Spleen (tissue), 11 donors: ENCODE measurements around the gene PPP1R3C. TPM values are rescaled to one million over a fixed set of nuclear protein-coding genes. Genes with fewer than 3 reads are reported as not detected.

Experiments
- DNase-seq: peaks from one replicate; pipeline ENCODE4 v3.0.0-alpha.2; 2020
- H3K27ac ChIP-seq, 8 donors: fragments of 200-600 bp; sonication (generic) in 7 of 8; 1 replicate in 4 of 8; 2 replicates in 4 of 8; pipeline versions ENCODE4 v1.5.0 to v1.8.0; 2016 to 2021; ENCODE audit warnings: inconsistent platforms in 4 of 8, mild to moderate bottlenecking in 4 of 8, moderate library complexity in 1 of 8
- H3K27me3 ChIP-seq, 7 donors: fragments of 200-600 bp; sonication (generic) in 6 of 7; replicated peaks in 1 of 7; 1 replicate in 4 of 7; 2 replicates in 3 of 7; pipeline versions ENCODE4 v1.5.0 to v1.8.0; 2016 to 2021; ENCODE audit warnings: inconsistent platforms in 3 of 7, mild to moderate bottlenecking in 1 of 7
- H3K36me3 ChIP-seq, 6 donors: fragments of 200-600 bp; sonication (generic) in 5 of 6; 1 replicate in 4 of 6; 2 replicates in 2 of 6; pipeline versions ENCODE4 v1.5.0 to v1.8.0; 2016 to 2021; ENCODE audit warnings: inconsistent platforms in 2 of 6
- H3K4me1 ChIP-seq, 6 donors: fragments of 200-600 bp; sonication (generic) in 5 of 6; 1 replicate in 3 of 6; 2 replicates in 3 of 6; pipeline versions ENCODE4 v1.5.0 to v1.8.0; 2016 to 2021; ENCODE audit warnings: inconsistent platforms in 3 of 6
- H3K4me3 ChIP-seq, 8 donors: fragments of 200-600 bp; sonication (generic) in 7 of 8; 1 replicate in 4 of 8; 2 replicates in 4 of 8; pipeline versions ENCODE4 v1.5.0 to v1.8.0; 2016 to 2021; ENCODE audit warnings: inconsistent platforms in 4 of 8, mild to moderate bottlenecking in 4 of 8, moderate library complexity in 2 of 8
- H3K9me3 ChIP-seq, 8 donors: fragments of 200-600 bp; sonication (generic) in 7 of 8; 1 replicate in 4 of 8; 2 replicates in 4 of 8; pipeline versions ENCODE4 v1.5.0 to v1.8.0; 2016 to 2021; ENCODE audit warnings: inconsistent platforms in 4 of 8
- CTCF ChIP-seq, 11 experiments: fragments of 200-600 bp in 7 of 11; fragments of 450-650 bp in 4 of 11; sonication (generic) in 4 of 11; IDR thresholded peaks in 8 of 11; conservative IDR thresholded peaks in 3 of 11; 1 replicate in 7 of 11; 2 replicates in 4 of 11; pipeline versions ENCODE4 v1.4.0 to v1.8.0; 2016 to 2021; ENCODE audit warnings: antibody characterized with exemption in 11 of 11, inconsistent platforms in 4 of 11, mild to moderate bottlenecking in 1 of 11
- POLR2A ChIP-seq, 3 donors: fragments of 450-650 bp; IDR thresholded peaks; one replicate each; pipeline ENCODE4 v1.5.1; 2017; ENCODE audit warnings: antibody characterized with exemption in 3 of 3, mild to moderate bottlenecking in 1 of 3
- POLR2AphosphoS5 ChIP-seq, 3 donors: sonication (generic); formaldehyde crosslinking; IDR thresholded peaks; one replicate each; pipeline ENCODE4 v1.5.1; 2017; ENCODE audit warnings: antibody characterized with exemption in 3 of 3
- WGBS, 5 donors: extraction: QIAGEN DNeasy Blood & Tissue Kit in 3 of 5; methylation state at CpG; one replicate each; pipeline versions ENCODE4 v1.1.5 to v1.1.7; 2013 to 2018; 5-methylcytosine and 5-hydroxymethylcytosine counted together
- intact Hi-C: fragments of 100-400 bp; cut with DNase I; formaldehyde crosslinking; loops from one replicate; pipeline ENCODE4 v1.15.0; 2023; ENCODE audit warnings: low total_unique reads
- polyA plus RNA-seq, 3 donors: library from polyadenylated mRNA; stranded (reverse); fragments of 200-250 nt; gene quantifications; one replicate each; pipeline ENCODE4 v1.2.1, GENCODE V29; 2013
- total RNA-seq, 7 donors: library from RNA; depleted of rRNA in 3 of 7; stranded (reverse); fragments of >200 nt in 3 of 7; fragmentation: NEBNext Ultra II Directional in 4 of 7; extraction: Animal tissue kit (Norgen Biotek cat#: 25700) in 4 of 7; gene quantifications; one replicate each; pipeline versions ENCODE4 v1.1.0 to v1.2.1, GENCODE V29; 2016 to 2021
- donor health status: healthy with polysubstance abuse.
- donor health status: DM: no; HTN: no; CAD: no; lungs with moderate emphysema.
- donor health status: DM: no; HTN: no; CAD: no.
- donor health status: Bipolar disorder and iron deficiency.
- donor health status: healthy.
- donor health status: DM: no; HTN: no; CAD: no.
- donor health status: DM: yes; HTN: yes; CAD: no.

The PPP1R3C gene
- total and polyA plus RNA-seq, 10 donors = 0.99 to 8.8 (median 4.2) TPM

- Histone ChIP-seq H3K27me3 (no peaks in the 10 kb centered on the region), H3K4me1 (peaks cover 0 to under 1% (median 0%) of the 10 kb centered on the region in 6 donors), H3K4me3 (no peak overlapping the region), H3K27ac (no peak overlapping the region), H3K9me3 (peaks cover 0 to 20% (median 12%) of the 10 kb centered on the region in 8 donors), H3K36me3 (no peaks in the 10 kb centered on the region)
- whole genome bisulfite sequencing, 5 donors = 80 to 89% (median 83%) methylated on average over 3 of the region's 3 CpGs
- no peak for DNase-seq
- no peak for TF ChIP-seq POLR2AphosphoS5 (IDR thresholded peaks at IDR 0.05)
- TF ChIP-seq POLR2A (IDR thresholded peaks at IDR 0.05) = no peak
- no peak for TF ChIP-seq CTCF (IDR thresholded peaks at IDR 0.05 in 8 of 11, conservative IDR thresholded peaks at IDR 0.05 in 3 of 11)
- intact Hi-C loops = no loop called here
These were observed 30.4 kb downstream of the PPP1R3C start for GRCh38 chr10:91602449-91602848.

GRCh38 chr10:91601212-91601611 lies 31.7 kb downstream of the PPP1R3C start:
- 45 to 78% (median 65%) methylated on average over 4 of the region's 4 CpGs for WGBS, 5 donors

GRCh38 chr10:91598211-91598977 lies 34.5 kb downstream of the PPP1R3C start:
- Histone ChIP-seq H3K9me3 (no peaks in the 10 kb centered on the region), H3K36me3 (no peaks in the 10 kb centered on the region), H3K4me1 (no peaks in the 10 kb centered on the region), H3K27me3 (peaks cover 0 to 12% (median 0%) of the 10 kb centered on the region in 7 donors), H3K4me3 (no peak overlapping the region), H3K27ac (no peak overlapping the region)
- DNase-seq = no peak
- no peak for TF ChIP-seq POLR2A (IDR thresholded peaks at IDR 0.05)
- no peak for TF ChIP-seq POLR2AphosphoS5 (IDR thresholded peaks at IDR 0.05)
- TF ChIP-seq CTCF (IDR thresholded peaks at IDR 0.05 in 8 of 11, conservative IDR thresholded peaks at IDR 0.05 in 3 of 11) = no peak
- intact Hi-C loops = no loop called here
- WGBS, 5 donors = 85 to 90% (median 86%) methylated on average over 6 of the region's 6 CpGs

More at GRCh38 chr10:91601212-91601611, 31.7 kb downstream of the PPP1R3C start:
- Histone ChIP-seq H3K4me3 (no peak overlapping the region), H3K27me3 (no peaks in the 10 kb centered on the region), H3K4me1 (no peaks in the 10 kb centered on the region), H3K36me3 (no peaks in the 10 kb centered on the region), H3K9me3 (peaks cover 0 to 17% (median 9%) of the 10 kb centered on the region in 8 donors), H3K27ac (no peak overlapping the region)
- no peak for DNase-seq
- intact Hi-C loops = no loop called here
- no peak for TF ChIP-seq CTCF (IDR thresholded peaks at IDR 0.05 in 8 of 11, conservative IDR thresholded peaks at IDR 0.05 in 3 of 11)
- no peak for TF ChIP-seq POLR2A (IDR thresholded peaks at IDR 0.05)
- no peak for TF ChIP-seq POLR2AphosphoS5 (IDR thresholded peaks at IDR 0.05)

GRCh38 chr10:91597197-91597881 lies 35.5 kb downstream of the PPP1R3C start:
- DNase-seq = no peak
- H3K4me1 ChIP-seq = no peaks in the 10 kb centered on the region
- TF ChIP-seq CTCF (IDR thresholded peaks at IDR 0.05 in 8 of 11, conservative IDR thresholded peaks at IDR 0.05 in 3 of 11) = no peak
- TF ChIP-seq POLR2AphosphoS5 (IDR thresholded peaks at IDR 0.05) = no peak
- TF ChIP-seq POLR2A (IDR thresholded peaks at IDR 0.05) = no peak
- peaks cover 0 to 15% (median 0%) of the 10 kb centered on the region in 7 donors for H3K27me3 ChIP-seq
- no peaks in the 10 kb centered on the region for H3K9me3 ChIP-seq
- intact Hi-C loops = no loop called here
- H3K36me3 ChIP-seq = no peaks in the 10 kb centered on the region
- H3K4me3 ChIP-seq = no peak overlapping the region
- WGBS, 5 donors = 72 to 82% (median 73%) methylated on average over 6 to 7 of the region's 7 CpGs
- peak overlapping the region in 5 of 8 donors; percentile 3 to 48 (median 40) for H3K27ac ChIP-seq
